ENCODE results near the gene STARD10. TPM values are rescaled to one million over a fixed set of nuclear protein-coding genes. Genes with fewer than 3 reads are reported as not detected.

STARD10 gene
- total RNA-seq, 2 experiments from 2014 or later, result 10.4 to 12.9 TPM

DNA sequence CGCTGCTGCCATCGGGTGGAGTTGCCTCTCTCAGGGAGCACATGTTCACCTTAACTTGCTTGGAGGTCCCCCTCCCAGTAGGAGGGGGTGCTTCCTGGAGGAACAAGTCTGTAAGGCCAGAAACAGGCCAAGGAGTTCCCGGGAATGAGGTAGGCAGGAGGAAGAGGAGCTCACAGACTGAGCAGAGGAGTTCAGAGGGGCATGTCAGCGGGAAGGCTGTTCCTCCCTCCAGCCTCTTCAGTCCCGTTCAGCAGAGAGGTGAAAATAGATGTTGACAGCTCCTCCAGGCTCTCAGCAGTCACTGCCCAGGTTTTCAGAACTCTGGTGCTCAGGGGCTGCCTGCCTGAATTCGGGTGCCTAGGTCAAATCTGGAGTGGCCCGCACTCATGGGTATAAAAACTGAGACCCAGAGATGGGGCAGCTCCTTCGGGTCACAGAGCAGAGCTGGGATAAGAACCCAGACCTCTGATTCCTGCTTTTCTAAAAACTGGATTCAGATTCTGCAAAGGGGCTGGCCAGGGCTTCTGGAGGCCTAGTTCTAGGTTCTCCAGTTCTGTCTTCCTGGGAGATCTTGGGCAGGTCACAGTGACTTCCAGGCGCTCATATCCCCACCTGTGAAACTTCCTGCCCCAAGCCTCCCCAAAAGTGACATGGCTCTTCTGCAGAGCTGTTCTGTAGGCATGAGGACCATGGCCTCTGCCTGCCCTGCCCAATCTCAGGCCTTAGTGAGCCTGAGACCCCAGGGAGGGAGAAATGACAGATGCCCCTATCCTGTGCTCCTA lies 38.6 kb upstream of the STARD10 start:
- TF ChIP-seq, protein P1, sequence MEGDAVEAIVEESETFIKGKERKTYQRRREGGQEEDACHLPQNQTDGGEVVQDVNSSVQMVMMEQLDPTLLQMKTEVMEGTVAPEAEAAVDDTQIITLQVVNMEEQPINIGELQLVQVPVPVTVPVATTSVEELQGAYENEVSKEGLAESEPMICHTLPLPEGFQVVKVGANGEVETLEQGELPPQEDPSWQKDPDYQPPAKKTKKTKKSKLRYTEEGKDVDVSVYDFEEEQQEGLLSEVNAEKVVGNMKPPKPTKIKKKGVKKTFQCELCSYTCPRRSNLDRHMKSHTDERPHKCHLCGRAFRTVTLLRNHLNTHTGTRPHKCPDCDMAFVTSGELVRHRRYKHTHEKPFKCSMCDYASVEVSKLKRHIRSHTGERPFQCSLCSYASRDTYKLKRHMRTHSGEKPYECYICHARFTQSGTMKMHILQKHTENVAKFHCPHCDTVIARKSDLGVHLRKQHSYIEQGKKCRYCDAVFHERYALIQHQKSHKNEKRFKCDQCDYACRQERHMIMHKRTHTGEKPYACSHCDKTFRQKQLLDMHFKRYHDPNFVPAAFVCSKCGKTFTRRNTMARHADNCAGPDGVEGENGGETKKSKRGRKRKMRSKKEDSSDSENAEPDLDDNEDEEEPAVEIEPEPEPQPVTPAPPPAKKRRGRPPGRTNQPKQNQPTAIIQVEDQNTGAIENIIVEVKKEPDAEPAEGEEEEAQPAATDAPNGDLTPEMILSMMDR (conservative IDR thresholded peaks at IDR 0.05; ENCODE audit: low read length), result no peak
- TF ChIP-seq EZH2phosphoT487 (IDR thresholded peaks at IDR 0.05; ENCODE audit: borderline replicate concordance, low read depth, low read length), result no peak
- POLR2A ChIA-PET, result interaction anchor here (0.8 to 1.5 kb wide), 2 partner anchors 9 to 345 kb away, joined by 3 to 5 read pairs; no protein-coding TSS in a partner anchor
- H3K27ac ChIP-seq (ENCODE audit: low read depth, low read length, poor library complexity, severe bottlenecking), result peak overlapping the region; percentile 16

DNA sequence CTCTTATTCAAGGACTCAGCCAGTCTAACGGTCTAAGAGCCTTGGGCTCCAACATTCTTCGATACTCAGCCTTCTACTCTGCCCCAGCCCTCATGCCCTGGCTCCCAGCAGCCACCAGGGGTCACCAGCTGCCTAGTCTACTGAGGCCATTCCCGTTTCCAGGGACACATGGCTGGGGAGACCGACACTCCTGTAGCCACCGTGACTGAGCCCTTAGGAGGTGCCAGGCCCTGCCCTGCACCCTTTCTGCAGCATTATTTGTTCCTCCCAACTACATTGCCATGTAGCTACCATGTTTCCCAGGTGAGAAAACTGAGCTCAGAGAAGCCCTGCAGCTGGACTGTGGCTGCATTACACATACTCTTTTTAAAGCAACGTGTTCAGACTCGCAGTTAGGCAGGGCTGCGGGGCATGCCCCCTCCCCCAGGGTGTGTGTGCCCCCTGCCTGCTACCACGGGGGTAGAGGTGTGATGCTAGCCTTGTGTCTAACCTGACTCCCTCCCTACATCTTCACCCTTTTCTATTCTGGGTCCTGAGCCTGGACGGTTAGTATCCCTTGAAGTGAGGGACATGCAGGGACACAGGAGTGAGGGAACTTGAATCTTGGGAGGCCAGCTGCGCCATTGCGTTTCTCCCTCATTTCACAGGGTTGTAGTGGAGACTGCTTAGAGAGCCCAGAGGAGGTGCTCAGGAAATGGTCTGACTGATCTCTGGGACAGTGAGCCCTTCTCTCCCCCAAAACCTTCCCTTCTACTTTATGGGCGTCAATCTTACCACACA lies 37.9 kb upstream of the STARD10 start:
- ChIA-PET POLR2A (interaction anchor here (0.7 to 1.5 kb wide), 3 partner anchors 8 to 1068 kb away, joined by 3 to 5 read pairs (median 3); no protein-coding TSS in a partner anchor), CTCF (ENCODE audit: unreplicated experiment) (interaction anchor here (1.4 kb wide), 1 partner anchor 346 kb away, joined by 22 read pairs; no protein-coding TSS in a partner anchor)
- intact Hi-C loops (cut with micrococcal nuclease; ENCODE audit: unreplicated experiment), result loop anchor here (1.0 to 2.0 kb wide), 2 partner anchors 347 to 411 kb away; no protein-coding TSS in a partner anchor
- H3K9me2 ChIP-seq (ENCODE audit: insufficient read depth, low read length), result no peaks in the 10 kb centered on the region
- H3K36me3 ChIP-seq (ENCODE audit: insufficient read depth, low read length), result peaks cover 90% of the 10 kb centered on the region
- H3K4me1 ChIP-seq (ENCODE audit: insufficient read depth, low read length, poor library complexity, severe bottlenecking), result peaks cover 5% of the 10 kb centered on the region
- no TSS peak for BruUV-seq (replicated peaks)
- DNase-seq (ENCODE audit: low spot score), result peak; percentile 70
- H3K27ac ChIP-seq (ENCODE audit: low read depth, low read length, poor library complexity, severe bottlenecking), result peak overlapping the region; percentile 16
- H3K4me2 ChIP-seq (ENCODE audit: low read length), result no peak overlapping the region
- H3K9me3 ChIP-seq (ENCODE audit: low read length), result no peaks in the 10 kb centered on the region
- H2AFZ ChIP-seq (ENCODE audit: low read length), result no peak overlapping the region
- no peak overlapping the region for H3K4me3 ChIP-seq (ENCODE audit: low read depth, low read length, poor library complexity, severe bottlenecking)
- H4K20me1 ChIP-seq (ENCODE audit: insufficient read depth, low read length), result no peaks in the 10 kb centered on the region
- TF ChIP-seq EZH2phosphoT487 (IDR thresholded peaks at IDR 0.05; ENCODE audit: borderline replicate concordance, low read depth, low read length), result no peak
- TF ChIP-seq, protein P1 (conservative IDR thresholded peaks at IDR 0.05; ENCODE audit: low read length), result peak; percentile 87
- H3K79me2 ChIP-seq (ENCODE audit: insufficient read depth, low read depth, low read length), result no peaks in the 10 kb centered on the region

More for the DNA sequence above, 38.6 kb upstream of the STARD10 start:
- Histone ChIP-seq H3K4me1 (ENCODE audit: insufficient read depth, low read length, poor library complexity, severe bottlenecking) (peaks cover 5% of the 10 kb centered on the region), H3K4me2 (ENCODE audit: low read length) (no peak overlapping the region), H3K4me3 (ENCODE audit: low read depth, low read length, poor library complexity, severe bottlenecking) (no peak overlapping the region), H4K20me1 (ENCODE audit: insufficient read depth, low read length) (no peaks in the 10 kb centered on the region), H3K9me2 (ENCODE audit: insufficient read depth, low read length) (no peaks in the 10 kb centered on the region), H2AFZ (ENCODE audit: low read length) (no peak overlapping the region), H3K79me2 (ENCODE audit: insufficient read depth, low read depth, low read length) (no peaks in the 10 kb centered on the region), H3K36me3 (ENCODE audit: insufficient read depth, low read length) (peaks cover 90% of the 10 kb centered on the region), H3K9me3 (ENCODE audit: low read length) (no peaks in the 10 kb centered on the region)
- intact Hi-C loops (cut with micrococcal nuclease; ENCODE audit: unreplicated experiment), result no loop called here
- no peak for DNase-seq (ENCODE audit: low spot score)
- CTCF ChIA-PET (ENCODE audit: unreplicated experiment), result interaction anchor here (1.4 kb wide), 1 partner anchor 345 kb away, joined by 22 read pairs; no protein-coding TSS in a partner anchor
- no TSS peak for BruUV-seq (replicated peaks)

Measured in OCI-LY7 (cell line).